HG03045 (cell line): Measurements from ENCODE around the gene EIF3F.
A peak's percentile ranks its signal among the peaks of the same experiment; 100 is the strongest.

Experiments used
- ATAC-seq: cut with Tn5 transposase; IDR thresholded peaks from one replicate; pipeline ENCODE4 v1.9.1; 2021; ENCODE audit warnings: mild to moderate bottlenecking, moderate library complexity; ENCODE audit not compliant: unreplicated experiment

The EIF3F gene

GRCh38 chr11:7983832-7984590, 3.1 kb upstream of the EIF3F start:
- no peak for ATAC-seq

DNA sequence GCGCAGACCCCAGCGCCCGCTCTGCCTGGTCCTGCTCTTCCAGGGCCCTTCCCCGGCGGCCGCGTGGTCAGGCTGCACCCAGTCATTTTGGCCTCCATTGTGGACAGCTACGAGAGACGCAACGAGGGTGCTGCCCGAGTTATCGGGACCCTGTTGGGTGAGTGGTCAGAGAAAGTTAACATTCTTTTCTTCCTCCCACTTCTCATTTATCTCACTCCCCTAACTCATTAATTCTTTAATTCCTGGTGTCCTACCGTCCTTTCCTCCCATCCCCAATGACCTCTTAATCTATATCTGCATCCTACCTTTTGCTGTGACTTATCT, 385 bp downstream of the EIF3F start:
- peak; percentile 7 for ATAC-seq

DNA sequence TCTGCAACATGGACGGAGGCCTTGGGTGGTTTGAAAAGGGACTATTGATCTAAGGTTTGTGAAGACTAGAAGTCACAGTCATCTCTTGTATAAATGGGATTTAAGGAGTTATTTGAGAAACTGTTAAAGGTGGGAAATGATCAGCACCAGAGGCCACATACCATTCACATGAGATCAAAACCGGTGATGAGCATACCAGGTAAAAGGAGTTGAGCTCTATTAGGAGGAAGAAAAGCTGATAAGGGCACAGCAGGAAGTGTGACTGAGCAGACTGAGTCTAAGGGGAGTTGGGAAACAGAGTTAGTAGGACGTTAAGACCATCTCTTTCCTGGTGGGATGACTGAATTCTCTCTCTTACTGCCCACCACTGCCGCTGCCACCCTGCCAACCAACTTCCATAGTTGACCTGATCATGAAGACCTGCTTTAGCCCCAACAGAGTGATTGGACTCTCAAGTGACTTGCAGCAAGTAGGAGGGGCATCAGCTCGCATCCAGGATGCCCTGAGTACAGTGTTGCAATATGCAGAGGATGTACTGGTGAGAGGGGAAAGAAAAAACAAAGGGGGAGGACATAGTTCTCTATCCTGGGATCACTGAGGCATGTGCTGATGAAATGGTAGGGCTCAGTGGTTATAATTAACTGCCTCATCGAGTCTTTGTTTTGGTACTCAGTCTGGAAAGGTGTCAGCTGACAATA, 7.6 kb downstream of the EIF3F start:
- ATAC-seq: no peak

GRCh38 chr11:7999795-8000194, 12.7 kb downstream of the EIF3F start:
- no peak for ATAC-seq

- ATAC-seq: no peak
Observed at GRCh38 chr11:8000390-8000789, 13.3 kb downstream of the EIF3F start.

DNA sequence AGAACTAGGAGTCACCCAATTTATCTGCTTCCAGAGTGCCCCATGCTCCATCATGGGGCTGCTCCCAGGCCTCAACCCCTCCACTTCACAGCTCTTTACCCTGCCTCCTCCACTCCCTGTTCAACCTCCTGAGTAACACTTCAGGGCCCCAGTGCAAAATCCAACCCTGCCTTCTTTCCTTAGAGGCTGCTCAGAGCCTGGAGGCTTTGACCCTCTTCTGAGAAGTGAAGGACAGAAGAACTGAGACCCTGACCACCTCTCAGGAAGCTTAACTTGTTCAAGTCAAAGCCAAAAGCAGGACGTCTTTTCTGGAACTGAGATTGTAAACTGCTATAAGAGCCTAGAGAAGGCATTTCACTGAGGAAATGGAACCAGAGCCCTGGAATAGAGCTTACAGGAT, 15.5 kb downstream of the EIF3F start:
- ATAC-seq: no peak

DNA sequence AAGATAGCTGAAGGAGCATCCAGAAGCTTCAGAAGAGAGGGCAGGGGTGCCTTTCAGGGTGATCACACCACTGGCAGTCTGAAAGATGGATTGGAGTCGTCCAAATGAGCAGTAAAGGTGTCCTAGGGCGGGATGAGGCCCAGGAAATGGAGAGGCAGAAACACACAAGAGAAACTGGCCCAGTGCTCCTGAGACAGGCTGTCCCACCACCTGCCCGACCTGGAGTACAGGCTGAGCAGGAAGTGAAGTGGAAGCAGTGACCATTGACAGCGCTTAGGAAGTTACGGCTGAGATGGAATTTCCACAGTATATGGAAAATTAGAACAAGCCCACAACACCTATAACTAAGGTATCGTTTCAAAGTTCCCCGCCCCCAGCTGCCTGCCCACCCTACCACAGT, 16.1 kb downstream of the EIF3F start:
- no peak for ATAC-seq

GRCh38 chr11:8004008-8004407, 16.9 kb downstream of the EIF3F start:
- no peak for ATAC-seq

GRCh38 chr11:8005556-8005955, 18.4 kb downstream of the EIF3F start:
- no peak for ATAC-seq

DNA sequence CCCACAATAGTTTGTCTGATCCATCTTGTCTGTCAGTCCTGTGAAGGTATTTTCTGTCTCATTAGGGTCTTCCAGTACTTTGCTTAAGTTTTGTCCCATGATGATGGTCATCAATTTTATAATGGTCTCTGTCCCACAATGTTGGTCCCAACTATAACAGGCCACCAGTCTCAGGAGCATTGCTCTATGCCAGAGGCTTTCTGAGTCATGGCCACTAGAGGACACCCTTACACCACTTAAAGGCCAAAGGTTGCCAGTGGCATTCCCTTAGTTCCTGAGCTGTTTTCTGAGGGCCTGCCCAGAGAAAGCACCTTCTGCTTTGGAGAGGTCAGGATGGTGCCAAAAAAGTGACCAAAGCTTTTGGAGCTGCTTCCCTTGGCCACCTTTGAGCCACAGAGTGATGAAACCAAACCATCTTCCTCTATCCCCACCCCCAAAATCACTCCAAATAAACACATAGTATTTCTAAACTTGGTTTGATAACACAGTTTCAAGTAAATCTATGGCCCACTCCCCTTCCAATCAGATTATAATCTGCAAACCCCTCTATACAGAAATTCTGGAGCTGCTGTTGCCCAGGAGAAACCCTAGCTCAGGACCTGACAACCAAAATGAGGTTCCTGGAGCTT, 19.3 kb downstream of the EIF3F start:
- ATAC-seq: peak; percentile 52

DNA sequence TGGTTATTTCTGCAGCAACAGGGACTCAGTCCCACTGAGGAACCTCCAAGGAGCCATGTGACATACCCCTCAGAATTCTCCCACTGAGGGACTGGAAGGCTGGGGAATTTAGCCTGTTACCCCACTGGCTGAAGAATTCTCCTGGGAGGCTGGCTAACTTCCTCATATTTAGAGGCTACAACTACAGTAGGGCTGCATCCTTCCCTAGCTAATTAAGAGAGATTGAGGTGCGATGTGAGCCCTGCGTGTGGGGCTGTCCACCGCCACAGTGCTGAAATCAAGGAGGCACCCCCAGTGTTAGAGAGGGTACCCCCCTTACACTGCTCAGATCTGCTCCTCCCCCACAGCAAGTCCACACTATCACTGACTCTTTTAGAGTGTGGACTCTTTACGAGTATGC, 21.1 kb downstream of the EIF3F start:
- no peak for ATAC-seq

DNA sequence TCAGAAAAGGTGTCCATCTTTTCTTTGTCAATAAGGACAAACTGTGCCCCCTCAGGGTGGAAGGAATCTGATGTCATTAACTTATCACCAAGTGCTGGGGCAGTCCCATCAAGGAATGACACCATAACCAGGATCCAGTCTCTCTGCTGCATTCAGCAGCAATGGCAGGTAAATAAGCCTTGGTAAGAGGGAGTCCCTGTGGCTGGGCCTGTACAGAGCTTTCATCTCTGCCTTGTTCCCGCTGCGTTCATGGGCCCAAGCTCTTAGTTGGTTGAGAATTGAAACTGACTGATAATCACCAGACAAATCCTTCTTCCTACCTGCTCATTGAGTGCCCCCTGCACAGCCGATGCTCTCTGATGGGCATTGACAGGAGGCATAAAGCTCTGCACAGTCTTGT, 22.7 kb downstream of the EIF3F start:
- ATAC-seq: no peak

- no peak for ATAC-seq
Observed at GRCh38 chr11:8011371-8011770, 24.2 kb downstream of the EIF3F start.

- ATAC-seq: no peak
Observed at GRCh38 chr11:8011981-8012444, 24.9 kb downstream of the EIF3F start.

GRCh38 chr11:8013833-8014232, 26.7 kb downstream of the EIF3F start:
- no peak for ATAC-seq

DNA sequence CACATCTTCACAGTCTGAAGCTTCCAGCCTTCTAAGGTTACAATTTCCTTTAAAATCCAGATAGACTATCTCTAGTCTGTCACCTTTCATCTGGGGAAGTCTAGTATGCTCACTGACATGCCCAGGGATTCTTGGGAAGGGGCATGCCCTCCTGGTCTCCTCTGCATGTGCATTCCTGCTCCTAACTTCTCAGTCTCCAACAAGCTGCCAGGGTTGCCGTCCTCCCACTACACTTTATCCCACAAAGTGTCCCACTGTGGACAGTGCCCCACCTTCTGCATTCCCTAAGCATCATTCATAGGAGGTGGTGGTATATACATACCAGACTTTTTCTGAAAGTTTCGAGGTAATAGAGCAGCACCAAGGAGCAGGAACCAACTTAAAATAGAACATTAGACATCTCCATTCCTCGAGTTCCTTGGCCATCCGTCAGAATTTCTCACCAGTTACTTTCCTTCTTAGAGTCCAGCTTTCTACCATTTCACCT, 28.7 kb downstream of the EIF3F start:
- ATAC-seq: no peak

GRCh38 chr11:8016440-8016839, 29.3 kb downstream of the EIF3F start:
- ATAC-seq: no peak

GRCh38 chr11:8017071-8017470, 29.9 kb downstream of the EIF3F start:
- no peak for ATAC-seq

- ATAC-seq: no peak
Observed at GRCh38 chr11:8017894-8018483, 30.9 kb downstream of the EIF3F start.

- ATAC-seq: no peak
Observed at GRCh38 chr11:8018484-8019313, 31.6 kb downstream of the EIF3F start.
